IMR-90 (cell line): ENCODE results near the gene IRS2. TPM values are rescaled to one million over a fixed set of nuclear protein-coding genes. Genes with fewer than 3 reads are reported as not detected.

Experiments
- ATAC-seq: fragments of 200-7000 bp; cut with Tn5 transposase; 2 replicates; pipeline ENCODE4 v1.9.1; 2020; ENCODE audit warnings: low read depth, mild to moderate bottlenecking, moderate library complexity
- BruUV-seq: library from RNA; stranded (reverse); fragments of 400-500 nt; replicated peaks from 2 replicates; lab custom pipeline; 2021; lab: Mats Ljungman, UMichigan
- CTCF ChIA-PET: fragments of 300-600 bp; formaldehyde crosslinking; extraction: SDS; loops from one replicate; lab custom pipeline; 2021; ENCODE audit warnings: antibody characterized with exemption; lab: Yijun Ruan, JAX
- POLR2A ChIA-PET: fragments of 300-600 bp; sonication (Branson Sonifier 250); formaldehyde crosslinking; loops from one replicate; lab custom pipeline; 2022; ENCODE audit warnings: antibody characterized with exemption; ENCODE audit not compliant: unreplicated experiment; lab: Charles Lee
- DNase-seq: peaks from one replicate; pipeline ENCODE4 v3.0.0; 2013
- H2AFZ ChIP-seq: replicated peaks from 2 replicates; pipeline ENCODE3; 2013; ENCODE audit warnings: low read length, mild to moderate bottlenecking; ENCODE audit not compliant: poor library complexity
- H2AK5ac ChIP-seq: 2 replicates; pipeline ENCODE4 v1.6.1; 2013; ENCODE audit warnings: low read depth, low read length, inconsistent platforms
- H2AK9ac ChIP-seq: replicated peaks from 2 replicates; pipeline ENCODE3; 2013; ENCODE audit warnings: mild to moderate bottlenecking, low read depth, low read length, moderate library complexity; ENCODE audit not compliant: poor library complexity
- H2BK120ac ChIP-seq: 2 replicates; pipeline ENCODE4 v1.6.1; 2013; ENCODE audit warnings: low read depth, low read length, inconsistent platforms
- H2BK15ac ChIP-seq: 3 replicates; pipeline ENCODE4 v1.6.1; 2013; ENCODE audit warnings: low read depth, low read length, inconsistent platforms
- H2BK20ac ChIP-seq: 2 replicates; pipeline ENCODE4 v1.6.1; 2013; ENCODE audit warnings: low read depth, mild to moderate bottlenecking, inconsistent platforms, low read length, moderate library complexity
- H2BK5ac ChIP-seq: 2 replicates; pipeline ENCODE4 v1.6.1; 2013; ENCODE audit warnings: mild to moderate bottlenecking, low read depth, low read length, inconsistent platforms; ENCODE audit not compliant: poor library complexity, severe bottlenecking
- H3K14ac ChIP-seq: replicated peaks from 2 replicates; pipeline ENCODE4 v1.6.1; 2013; ENCODE audit warnings: low read depth, low read length, inconsistent platforms
- H3K18ac ChIP-seq: 2 replicates; pipeline ENCODE4 v1.6.1; 2013; ENCODE audit warnings: low read depth, low read length, control low read depth
- H3K23ac ChIP-seq: 2 replicates; pipeline ENCODE4 v1.6.1; 2013; ENCODE audit warnings: low read depth, low read length, inconsistent platforms
- H3K27ac ChIP-seq: 2 replicates; pipeline ENCODE4 v1.5.1; 2013; ENCODE audit warnings: mild to moderate bottlenecking, control low read depth, low read length; ENCODE audit not compliant: insufficient read depth
- H3K27me3 ChIP-seq: 2 replicates; pipeline ENCODE4 v1.6.1; 2013; ENCODE audit warnings: low read length; ENCODE audit not compliant: control insufficient read depth, insufficient read depth
- H3K36me3 ChIP-seq: 2 replicates; pipeline ENCODE4 v1.6.1; 2013; ENCODE audit warnings: low read length, mixed read lengths; ENCODE audit not compliant: control insufficient read depth, insufficient read depth
- H3K4ac ChIP-seq: 2 replicates; pipeline ENCODE4 v1.6.1; 2013; ENCODE audit warnings: low read depth, low read length, inconsistent platforms
- H3K4me1 ChIP-seq: 2 replicates; pipeline ENCODE4 v1.6.1; 2013; ENCODE audit warnings: low read length, mixed read lengths; ENCODE audit not compliant: control insufficient read depth, insufficient read depth
- H3K4me2 ChIP-seq: 2 replicates; pipeline ENCODE4 v1.6.1; 2013; ENCODE audit warnings: low read depth, mild to moderate bottlenecking, control low read depth, low read length, moderate library complexity
- H3K4me3 ChIP-seq: 2 replicates; pipeline ENCODE4 v1.5.1; 2013; ENCODE audit warnings: low read depth, mild to moderate bottlenecking, control low read depth, low read length, moderate library complexity; ENCODE audit not compliant: insufficient read depth
- H3K56ac ChIP-seq: 2 replicates; pipeline ENCODE4 v1.6.1; 2013; ENCODE audit warnings: low read length, inconsistent platforms; ENCODE audit not compliant: insufficient read depth; ENCODE audit errors: extremely low read depth
- H3K79me1 ChIP-seq, 2 experiments: 2 replicates each; pipeline ENCODE4 v1.6.1; 2013; ENCODE audit warnings: low read length in 2 of 2, inconsistent platforms in 1 of 2, low read depth in 1 of 2
- H3K9ac ChIP-seq: 2 replicates; pipeline ENCODE4 v1.6.1; 2013; ENCODE audit warnings: low read depth, low read length, control low read depth
- H3K9me1 ChIP-seq: 2 replicates; pipeline ENCODE4 v1.6.1; 2013; ENCODE audit warnings: low read length, inconsistent platforms; ENCODE audit not compliant: insufficient read depth
- H3K9me3 ChIP-seq: 2 replicates; pipeline ENCODE4 v1.6.1; 2013; ENCODE audit warnings: low read length; ENCODE audit not compliant: control insufficient read depth, insufficient read depth
- H4K20me1 ChIP-seq: 2 replicates; pipeline ENCODE4 v1.6.1; 2013; ENCODE audit warnings: low read length, inconsistent platforms; ENCODE audit not compliant: insufficient read depth
- H4K5ac ChIP-seq: 2 replicates; pipeline ENCODE4 v1.6.1; 2013; ENCODE audit warnings: mild to moderate bottlenecking, low read depth, low read length, control low read depth
- H4K8ac ChIP-seq, 2 experiments: 2 replicates each; pipeline ENCODE4 v1.6.1; 2013; ENCODE audit warnings: low read depth in 2 of 2, low read length in 2 of 2, control low read depth in 1 of 2, inconsistent platforms in 1 of 2
- H4K91ac ChIP-seq: 2 replicates; pipeline ENCODE4 v1.6.1; 2013; ENCODE audit warnings: low read depth, low read length, inconsistent platforms; ENCODE audit not compliant: insufficient read depth
- BHLHE40 ChIP-seq: fragments of 150-350 bp; IDR thresholded peaks from 2 replicates; pipeline ENCODE4 v1.6.1; 2016; ENCODE audit warnings: mild to moderate bottlenecking, low read depth, low read length
- CHD1 ChIP-seq: IDR thresholded peaks from 2 replicates; pipeline ENCODE4 v1.6.1; 2012; ENCODE audit warnings: low read depth, low read length, improper control_type of control experiment
- CTCF ChIP-seq: conservative IDR thresholded peaks from 2 replicates; pipeline ENCODE4 v1.5.1; 2012; ENCODE audit warnings: mild to moderate bottlenecking, low read depth, low read length, improper control_type of control experiment
- ELK1 ChIP-seq: fragments of 150-350 bp; IDR thresholded peaks from 2 replicates; pipeline ENCODE4 v1.6.1; 2016; ENCODE audit warnings: low read depth, mild to moderate bottlenecking, low read length, moderate library complexity, borderline replicate concordance
- FOS ChIP-seq: fragments of 150-350 bp; IDR thresholded peaks from 2 replicates; pipeline ENCODE4 v1.6.1; 2016; ENCODE audit warnings: low read depth, low read length
- MAFK ChIP-seq: IDR thresholded peaks from 2 replicates; pipeline ENCODE4 v1.6.1; 2012; ENCODE audit warnings: low read depth, low read length, improper control_type of control experiment
- MAZ ChIP-seq: IDR thresholded peaks from 2 replicates; pipeline ENCODE4 v1.6.1; 2012; ENCODE audit warnings: low read depth, mild to moderate bottlenecking, low read length, improper control_type of control experiment, moderate library complexity, borderline replicate concordance
- MXI1 ChIP-seq: IDR thresholded peaks from 2 replicates; pipeline ENCODE4 v1.6.1; 2012; ENCODE audit warnings: low read depth, mild to moderate bottlenecking, low read length, moderate library complexity, borderline replicate concordance
- NFE2L2 ChIP-seq: fragments of 150-350 bp; IDR thresholded peaks from 2 replicates; pipeline ENCODE4 v1.6.1; 2016; ENCODE audit warnings: low read depth, mild to moderate bottlenecking, low read length
- POLR2A ChIP-seq: IDR thresholded peaks from 2 replicates; pipeline ENCODE4 v1.6.1; 2012; ENCODE audit warnings: mild to moderate bottlenecking, low read depth, low read length
- RAD21 ChIP-seq: IDR thresholded peaks from 2 replicates; pipeline ENCODE4 v1.6.1; 2012; ENCODE audit warnings: low read length, improper control_type of control experiment
- RCOR1 ChIP-seq: IDR thresholded peaks from 2 replicates; pipeline ENCODE4 v1.6.1; 2012; ENCODE audit warnings: mild to moderate bottlenecking, low read length, improper control_type of control experiment; ENCODE audit not compliant: insufficient replicate concordance
- RFX5 ChIP-seq: IDR thresholded peaks from 2 replicates; pipeline ENCODE4 v1.8.0; 2012; ENCODE audit warnings: low read depth, mild to moderate bottlenecking, low read length, moderate library complexity
- SMC3 ChIP-seq: fragments of 150-350 bp; IDR thresholded peaks from 2 replicates; pipeline ENCODE4 v1.6.1; 2016; ENCODE audit warnings: low read depth, mild to moderate bottlenecking, antibody characterized with exemption, low read length, moderate library complexity
- WGBS, 2 experiments: methylation state at CpG; one replicate each; pipeline versions ENCODE4 v1.1.5 to v1.1.7; 2013; ENCODE audit warnings: missing lambda C conversion rate in 2 of 2; ENCODE audit not compliant: insufficient read length in 1 of 2; ENCODE audit errors: extremely low coverage in 2 of 2; 5-methylcytosine and 5-hydroxymethylcytosine counted together
- dilution Hi-C: fragments of 300-500 bp; cut with HindIII; formaldehyde crosslinking; loops from one replicate; pipeline ENCODE4 v1.14.3; 2018; ENCODE audit warnings: low sequenced_read_pairs; ENCODE audit not compliant: unreplicated experiment
- in situ Hi-C: fragments of 300-500 bp; cut with MboI; formaldehyde crosslinking; loops from 3 replicates; pipeline ENCODE4 v1.14.3; 2019; ENCODE audit warnings: low sequenced_read_pairs, inconsistent platforms, mixed read lengths
- intact Hi-C: fragments of 100-400 bp; cut with micrococcal nuclease; formaldehyde crosslinking; loops from 2 replicates; pipeline ENCODE4 v1.10.0; 2022
- polyA plus RNA-seq, 3 experiments: library from polyadenylated mRNA; depleted of rRNA; stranded (reverse); fragments of >200 nt; gene quantifications; 2 replicates each; pipeline ENCODE4 v1.2.3, GENCODE V29; 2012; ENCODE audit warnings: low replicate concordance in 1 of 3
- total RNA-seq: library from RNA; depleted of rRNA; stranded (reverse); fragments of >200 nt; gene quantifications from 2 replicates; pipeline ENCODE4 v1.2.3, GENCODE V29; 2012
- TF ChIP-seq, protein P1 (sequence below): fragments of 150-350 bp; IDR thresholded peaks from 2 replicates; pipeline ENCODE4 v1.6.1; 2017; ENCODE audit warnings: mild to moderate bottlenecking, antibody characterized with exemption, low read length, low read depth

The IRS2 gene
- total and polyA plus RNA-seq, 2 of the 4 experiments (the other 2 are of a cell fraction) = 0.36 to 1.4 TPM

GRCh38 chr13:109713681-109714080 lies 72.7 kb downstream of the IRS2 start:
- no peak overlapping the region for H2BK15ac ChIP-seq
- H3K9ac ChIP-seq = no peak overlapping the region
- no peak overlapping the region for H3K4ac ChIP-seq
- ChIA-PET POLR2A (no interaction called here), CTCF (interaction anchor here (1.1 kb wide), 1 partner anchor 30 kb away, joined by 3 read pairs; no protein-coding TSS in a partner anchor)
- H3K56ac ChIP-seq = no peak overlapping the region
- no peak overlapping the region for H2AK5ac ChIP-seq
- DNase-seq (no peak), ATAC-seq (no peak)
- H3K4me3 ChIP-seq = no peak overlapping the region
- H2AFZ ChIP-seq = no peak overlapping the region
- peaks cover 34% of the 10 kb centered on the region for H3K27me3 ChIP-seq
- no peak overlapping the region for H3K23ac ChIP-seq
- no peak overlapping the region for H3K18ac ChIP-seq
- H2BK20ac ChIP-seq = no peak overlapping the region
- H2BK5ac ChIP-seq = no peak overlapping the region
- intact Hi-C loops (no loop called here), dilution Hi-C loops (no loop called here), in situ Hi-C loops (no loop called here)
- no peak overlapping the region for H4K5ac ChIP-seq
- no peak overlapping the region for H2BK120ac ChIP-seq
- TF ChIP-seq, protein P1, sequence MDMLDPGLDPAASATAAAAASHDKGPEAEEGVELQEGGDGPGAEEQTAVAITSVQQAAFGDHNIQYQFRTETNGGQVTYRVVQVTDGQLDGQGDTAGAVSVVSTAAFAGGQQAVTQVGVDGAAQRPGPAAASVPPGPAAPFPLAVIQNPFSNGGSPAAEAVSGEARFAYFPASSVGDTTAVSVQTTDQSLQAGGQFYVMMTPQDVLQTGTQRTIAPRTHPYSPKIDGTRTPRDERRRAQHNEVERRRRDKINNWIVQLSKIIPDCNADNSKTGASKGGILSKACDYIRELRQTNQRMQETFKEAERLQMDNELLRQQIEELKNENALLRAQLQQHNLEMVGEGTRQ = no peak
- no peak for TF ChIP-seq NFE2L2
- no peak for TF ChIP-seq RFX5
- no peak for TF ChIP-seq CTCF
- TF ChIP-seq ELK1 = no peak
- TF ChIP-seq MAFK = no peak
- TF ChIP-seq FOS = no peak
- no peak for TF ChIP-seq BHLHE40
- no peak for TF ChIP-seq RAD21
- TF ChIP-seq POLR2A = no peak
- TF ChIP-seq SMC3 = no peak
- TF ChIP-seq MAZ = no peak
- no peak for TF ChIP-seq RCOR1
- TF ChIP-seq MXI1 = no peak
- TF ChIP-seq CHD1 = no peak
- no peaks in the 10 kb centered on the region for H3K4me1 ChIP-seq
- H3K36me3 ChIP-seq = no peaks in the 10 kb centered on the region
- BruUV-seq = no TSS peak
- H2AK9ac ChIP-seq = no peak overlapping the region
- no peak overlapping the region for H3K14ac ChIP-seq
- no peaks in the 10 kb centered on the region for H3K79me1 ChIP-seq
- no peaks in the 10 kb centered on the region for H3K9me3 ChIP-seq
- H3K27ac ChIP-seq = no peak overlapping the region
- H3K4me2 ChIP-seq = no peak overlapping the region
- no peak overlapping the region for H4K8ac ChIP-seq
- H4K91ac ChIP-seq = no peak overlapping the region
- H3K9me1 ChIP-seq = no peaks in the 10 kb centered on the region
- WGBS, 2 experiments = no CpG with 5 or more reads among the region's 4 CpGs
- H4K20me1 ChIP-seq = no peaks in the 10 kb centered on the region
